Fibroblast of lung (primary cell): Measurements from ENCODE around the gene DGLUCY. TPM values are rescaled to one million over a fixed set of nuclear protein-coding genes. Genes with fewer than 3 reads are reported as not detected.

Experiments
- DNase-seq, 2 donors: peaks; one replicate each; pipeline versions ENCODE4 v3.0.0 to v3.0.0-alpha.2; 2010; ENCODE audit warnings: low read depth in 2 of 2
- H2AFZ ChIP-seq: 2 replicates; pipeline ENCODE4 v1.5.1; 2012; ENCODE audit warnings: low read length, control low read depth, inconsistent platforms
- H3K27ac ChIP-seq: 2 replicates; pipeline ENCODE4 v1.5.1; 2011; ENCODE audit warnings: low read length, control low read depth; ENCODE audit not compliant: insufficient read depth
- H3K27me3 ChIP-seq: 2 replicates; pipeline ENCODE4 v1.5.1; 2011; ENCODE audit warnings: mild to moderate bottlenecking, low read length; ENCODE audit not compliant: control insufficient read depth, insufficient read depth
- H3K36me3 ChIP-seq: 2 replicates; pipeline ENCODE4 v1.5.1; 2011; ENCODE audit warnings: low read length; ENCODE audit not compliant: control insufficient read depth, insufficient read depth
- H3K4me1 ChIP-seq: 2 replicates; pipeline ENCODE4 v1.5.1; 2011; ENCODE audit warnings: low read length; ENCODE audit not compliant: control insufficient read depth, insufficient read depth; ENCODE audit errors: extremely low read depth
- H3K4me2 ChIP-seq: 2 replicates; pipeline ENCODE4 v1.5.1; 2011; ENCODE audit warnings: low read length, control low read depth; ENCODE audit not compliant: insufficient read depth; ENCODE audit errors: extremely low read depth
- H3K4me3 ChIP-seq, 4 experiments: fragments of 200-600 bp in 1 of 4; sonication (generic) in 1 of 4; replicated peaks in 1 of 4; 2 replicates each; pipeline ENCODE4 v1.5.1; 2011 to 2016; ENCODE audit warnings: low read length in 4 of 4, low read depth in 3 of 4, mild to moderate bottlenecking in 3 of 4, control low read depth in 2 of 4, inconsistent platforms in 1 of 4, mixed read lengths in 1 of 4; ENCODE audit not compliant: insufficient read depth in 1 of 4; ENCODE audit errors: control extremely low read depth in 1 of 4
- H3K79me2 ChIP-seq: 2 replicates; pipeline ENCODE4 v1.5.1; 2012; ENCODE audit warnings: mild to moderate bottlenecking, low read length, inconsistent platforms; ENCODE audit not compliant: control insufficient read depth, insufficient read depth
- H3K9ac ChIP-seq: 2 replicates; pipeline ENCODE4 v1.5.1; 2011; ENCODE audit warnings: mild to moderate bottlenecking, low read length, control low read depth; ENCODE audit not compliant: insufficient read depth
- H3K9me3 ChIP-seq: 2 replicates; pipeline ENCODE4 v1.5.1; 2012; ENCODE audit warnings: low read depth, low read length; ENCODE audit not compliant: control insufficient read depth, insufficient read depth
- H4K20me1 ChIP-seq: 2 replicates; pipeline ENCODE4 v1.5.1; 2011; ENCODE audit warnings: low read length; ENCODE audit not compliant: control insufficient read depth, insufficient read depth; ENCODE audit errors: extremely low read depth
- EZH2 ChIP-seq: IDR thresholded peaks from 2 replicates; pipeline ENCODE4 v1.5.1; 2012; ENCODE audit warnings: low read length, control low read depth, mild to moderate bottlenecking; ENCODE audit errors: missing control alignments
- polyA plus RNA-seq, 2 donors: library from polyadenylated mRNA; depleted of rRNA in 1 of 2; stranded (reverse) in 1 of 2; unstranded in 1 of 2; fragments of >200 nt; gene quantifications; 2 replicates each; pipeline ENCODE4 v1.2.1, GENCODE V29; 2011 to 2012; ENCODE audit warnings: missing spikeins in 1 of 2
- total RNA-seq: library from RNA; depleted of rRNA; stranded (reverse); fragments of >200 nt; gene quantifications from 2 replicates; pipeline ENCODE4 v1.2.1, GENCODE V29; 2014
- TF ChIP-seq, protein P1 (sequence below), 2 donors: IDR thresholded peaks in 1 of 2; conservative IDR thresholded peaks in 1 of 2; 1 replicate in 1 of 2; 2 replicates in 1 of 2; pipeline ENCODE4 v1.5.1; 2011 to 2012; ENCODE audit warnings: low read length in 2 of 2, control low read depth in 1 of 2, inconsistent platforms in 1 of 2, low read depth in 1 of 2, mild to moderate bottlenecking in 1 of 2

The DGLUCY gene
- total and polyA plus RNA-seq, 2 donors (not counting 1 experiment from before 2014, with no cell fraction given) = 26.7 to 62.1 TPM

DNA sequence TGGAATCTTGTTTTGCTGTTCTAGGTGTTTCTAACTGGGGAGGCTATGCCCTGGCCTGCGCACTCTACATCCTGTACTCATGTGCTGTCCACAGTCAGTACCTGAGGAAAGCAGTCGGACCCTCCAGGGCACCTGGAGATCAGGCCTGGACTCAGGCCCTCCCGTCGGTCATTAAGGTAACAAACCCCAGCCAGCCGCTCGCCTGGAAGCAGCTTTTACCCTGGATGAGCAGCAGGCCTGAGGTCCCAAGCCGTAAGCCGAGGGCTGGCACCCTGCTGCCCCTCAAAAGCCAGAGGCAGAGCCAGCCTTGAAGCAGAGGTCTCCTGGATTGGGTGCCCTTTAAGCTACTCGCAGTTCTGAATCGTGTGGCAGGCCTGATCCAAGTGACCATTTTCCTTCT lies 101.5 kb downstream of the DGLUCY start:
- no peak for TF ChIP-seq EZH2
- TF ChIP-seq, protein P1, sequence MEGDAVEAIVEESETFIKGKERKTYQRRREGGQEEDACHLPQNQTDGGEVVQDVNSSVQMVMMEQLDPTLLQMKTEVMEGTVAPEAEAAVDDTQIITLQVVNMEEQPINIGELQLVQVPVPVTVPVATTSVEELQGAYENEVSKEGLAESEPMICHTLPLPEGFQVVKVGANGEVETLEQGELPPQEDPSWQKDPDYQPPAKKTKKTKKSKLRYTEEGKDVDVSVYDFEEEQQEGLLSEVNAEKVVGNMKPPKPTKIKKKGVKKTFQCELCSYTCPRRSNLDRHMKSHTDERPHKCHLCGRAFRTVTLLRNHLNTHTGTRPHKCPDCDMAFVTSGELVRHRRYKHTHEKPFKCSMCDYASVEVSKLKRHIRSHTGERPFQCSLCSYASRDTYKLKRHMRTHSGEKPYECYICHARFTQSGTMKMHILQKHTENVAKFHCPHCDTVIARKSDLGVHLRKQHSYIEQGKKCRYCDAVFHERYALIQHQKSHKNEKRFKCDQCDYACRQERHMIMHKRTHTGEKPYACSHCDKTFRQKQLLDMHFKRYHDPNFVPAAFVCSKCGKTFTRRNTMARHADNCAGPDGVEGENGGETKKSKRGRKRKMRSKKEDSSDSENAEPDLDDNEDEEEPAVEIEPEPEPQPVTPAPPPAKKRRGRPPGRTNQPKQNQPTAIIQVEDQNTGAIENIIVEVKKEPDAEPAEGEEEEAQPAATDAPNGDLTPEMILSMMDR (conservative IDR thresholded peaks at IDR 0.05 in 1 of 2, IDR thresholded peaks at IDR 0.05 in 1 of 2; ENCODE audit: low read depth in 1 of 2, low read length in 2 of 2) = no peak
- Histone ChIP-seq H2AFZ (no peak overlapping the region), H3K9ac (no peak overlapping the region), H3K4me3 (no peak overlapping the region), H4K20me1 (no peaks in the 10 kb centered on the region), H3K79me2 (no peaks in the 10 kb centered on the region), H3K36me3 (peaks cover 4% of the 10 kb centered on the region), H3K9me3 (no peaks in the 10 kb centered on the region), H3K27ac (no peak overlapping the region), H3K4me2 (no peak overlapping the region), H3K4me1 (no peaks in the 10 kb centered on the region), H3K27me3 (no peaks in the 10 kb centered on the region)
- DNase-seq = no peak

DNA sequence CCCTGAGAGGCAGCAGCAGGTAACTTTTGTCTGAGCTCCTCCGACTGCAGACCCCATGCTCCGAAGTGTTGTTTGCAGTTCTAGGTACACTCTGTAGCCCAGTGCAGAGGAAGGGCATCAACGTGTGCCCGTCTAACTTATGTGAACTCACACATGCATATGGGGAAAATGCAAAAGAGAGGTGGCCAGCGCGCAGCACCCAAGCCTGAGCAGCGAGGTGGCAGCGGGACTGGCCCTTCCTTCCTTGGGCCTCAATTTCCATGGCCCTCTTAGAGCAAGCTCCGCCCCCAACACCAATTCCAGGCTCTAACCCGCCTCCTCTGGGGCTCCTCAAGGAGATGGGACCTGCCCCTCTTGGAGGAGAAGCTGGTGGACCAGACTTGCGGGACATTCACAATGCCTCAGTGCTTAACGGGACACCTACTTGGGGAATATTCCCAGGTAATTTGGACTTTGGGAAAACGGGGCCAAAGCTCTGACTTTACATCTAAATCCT lies 102.9 kb downstream of the DGLUCY start:
- no peaks in the 10 kb centered on the region for H3K27me3 ChIP-seq
- no peak overlapping the region for H2AFZ ChIP-seq
- no peaks in the 10 kb centered on the region for H4K20me1 ChIP-seq
- DNase-seq = no peak
- peaks cover 4% of the 10 kb centered on the region for H3K36me3 ChIP-seq
- H3K4me3 ChIP-seq = no peak overlapping the region
- TF ChIP-seq EZH2 = no peak
- TF ChIP-seq, protein P1 (conservative IDR thresholded peaks at IDR 0.05 in 1 of 2, IDR thresholded peaks at IDR 0.05 in 1 of 2; ENCODE audit: low read depth in 1 of 2, low read length in 2 of 2) = no peak
- H3K9ac ChIP-seq = no peak overlapping the region
- no peak overlapping the region for H3K27ac ChIP-seq
- no peak overlapping the region for H3K4me2 ChIP-seq
- no peaks in the 10 kb centered on the region for H3K4me1 ChIP-seq
- no peaks in the 10 kb centered on the region for H3K9me3 ChIP-seq
- H3K79me2 ChIP-seq = no peaks in the 10 kb centered on the region

DNA sequence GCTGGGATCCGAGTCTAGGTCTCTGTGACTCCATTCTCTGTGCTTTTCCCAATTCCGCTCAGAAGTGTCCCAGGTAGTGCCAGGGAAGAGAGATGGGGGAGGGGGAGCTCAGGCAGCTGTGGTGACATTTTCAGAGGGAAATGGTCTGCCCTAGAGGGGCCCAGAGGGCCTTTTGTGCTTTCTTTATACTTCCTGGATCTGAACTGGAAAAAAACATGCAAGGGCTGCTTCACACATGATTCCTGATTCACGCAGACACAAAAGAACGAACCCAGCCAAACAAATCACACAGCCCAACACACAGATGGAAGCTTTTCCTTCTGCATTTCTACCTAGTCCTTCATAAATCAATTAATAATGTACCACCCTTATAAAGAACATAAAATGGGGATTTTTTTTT lies 104.1 kb downstream of the DGLUCY start:
- DNase-seq = no peak
- Histone ChIP-seq H3K4me2 (no peak overlapping the region), H3K4me1 (no peaks in the 10 kb centered on the region), H3K9ac (no peak overlapping the region), H3K9me3 (no peaks in the 10 kb centered on the region), H3K36me3 (peaks cover 4% of the 10 kb centered on the region), H3K27me3 (no peaks in the 10 kb centered on the region), H3K4me3 (no peak overlapping the region), H2AFZ (no peak overlapping the region), H4K20me1 (no peaks in the 10 kb centered on the region), H3K79me2 (no peaks in the 10 kb centered on the region), H3K27ac (no peak overlapping the region)
- TF ChIP-seq, protein P1 (conservative IDR thresholded peaks at IDR 0.05 in 1 of 2, IDR thresholded peaks at IDR 0.05 in 1 of 2; ENCODE audit: low read depth in 1 of 2, low read length in 2 of 2) = no peak
- no peak for TF ChIP-seq EZH2
